ENCODE results near the gene FGF4.

The FGF4 gene

GRCh38 chr11:69804769-69805508 is 29.8 kb upstream of the FGF4 start:
- no peak for TF ChIP-seq CTCF (conservative IDR thresholded peaks at IDR 0.05)
- H3K27ac ChIP-seq = no peak overlapping the region

GRCh38 chr11:69803604-69804218 is 28.6 kb upstream of the FGF4 start:
- no peak for TF ChIP-seq CTCF (conservative IDR thresholded peaks at IDR 0.05)
- H3K27ac ChIP-seq = no peak overlapping the region

GRCh38 chr11:69803022-69803421 is 27.9 kb upstream of the FGF4 start:
- no peak for TF ChIP-seq CTCF (conservative IDR thresholded peaks at IDR 0.05)
- H3K27ac ChIP-seq = no peak overlapping the region

- no peak overlapping the region for H3K27ac ChIP-seq
- TF ChIP-seq CTCF (conservative IDR thresholded peaks at IDR 0.05) = no peak
Observed at GRCh38 chr11:69802590-69802989, 27.4 kb upstream of the FGF4 start.

- H3K27ac ChIP-seq = no peak overlapping the region
- TF ChIP-seq CTCF (conservative IDR thresholded peaks at IDR 0.05) = peak; percentile 87
Observed at GRCh38 chr11:69801513-69802335, 26.6 kb upstream of the FGF4 start.

GRCh38 chr11:69800278-69800677 is 25.1 kb upstream of the FGF4 start:
- no peak overlapping the region for H3K27ac ChIP-seq
- no peak for TF ChIP-seq CTCF (conservative IDR thresholded peaks at IDR 0.05)

GRCh38 chr11:69799582-69799981 is 24.4 kb upstream of the FGF4 start:
- no peak overlapping the region for H3K27ac ChIP-seq
- TF ChIP-seq CTCF (conservative IDR thresholded peaks at IDR 0.05) = no peak

All from VCaP (cell line).